GM18868 (cell line): Measurements from ENCODE around the gene MRPL36.

Experiments used
- ATAC-seq: cut with Tn5 transposase; IDR thresholded peaks from one replicate; pipeline ENCODE4 v1.9.1; 2021; ENCODE audit warnings: mild to moderate bottlenecking, moderate library complexity; ENCODE audit not compliant: unreplicated experiment

MRPL36 gene

DNA sequence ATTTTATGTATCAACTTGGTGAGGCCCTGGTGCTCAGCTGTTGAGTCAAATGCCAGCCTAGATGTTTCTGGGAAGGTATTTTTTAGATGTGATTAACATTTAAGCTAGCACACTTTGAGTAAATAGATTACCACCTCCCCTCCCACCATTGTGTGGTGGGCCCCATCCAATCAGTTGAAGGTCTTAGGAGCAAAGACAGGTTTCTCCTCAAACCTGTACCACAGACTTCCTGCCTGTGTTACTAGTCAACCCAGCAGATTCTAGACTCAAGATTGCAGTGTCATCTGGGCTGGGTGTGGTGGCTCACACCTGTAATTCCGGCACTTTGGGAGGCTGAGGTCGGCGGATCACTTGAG lies 33.8 kb downstream of the MRPL36 start:
- ATAC-seq: no peak

DNA sequence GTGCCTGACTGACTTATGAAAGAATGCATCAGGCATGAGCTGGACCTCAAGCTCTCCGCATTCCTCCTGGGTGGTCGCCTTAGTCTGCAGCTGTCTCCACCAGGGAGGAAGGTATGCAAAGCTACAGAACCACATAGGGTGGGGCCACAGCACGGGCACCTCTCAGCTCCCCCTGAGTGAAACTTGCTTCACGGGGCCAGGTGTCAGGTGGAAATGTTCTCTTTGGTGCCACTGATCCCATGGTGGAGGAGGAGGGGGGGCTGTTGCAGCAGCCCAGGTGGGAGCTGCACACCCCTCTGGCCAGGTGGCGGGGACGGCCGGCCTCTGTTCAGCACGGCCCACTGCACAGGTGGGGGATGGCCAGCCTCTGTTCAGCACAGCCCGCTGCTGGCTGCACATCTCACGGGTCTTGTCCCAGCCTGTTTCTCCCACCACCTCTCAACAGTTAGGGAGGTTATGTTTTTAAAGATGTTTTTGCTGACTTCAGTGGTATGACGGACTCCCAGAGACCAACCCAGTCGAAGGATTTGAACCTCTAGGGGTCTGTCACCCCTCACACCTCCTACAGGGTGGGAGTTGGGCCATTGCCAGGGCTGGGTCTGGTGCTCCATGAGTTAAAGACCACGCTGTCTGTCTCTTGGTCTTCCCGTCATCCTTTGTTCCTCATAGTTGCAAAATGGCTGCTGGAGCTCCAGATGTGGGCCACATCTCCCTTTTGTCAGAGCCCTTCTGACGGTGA lies 34.3 kb downstream of the MRPL36 start:
- no peak for ATAC-seq

DNA sequence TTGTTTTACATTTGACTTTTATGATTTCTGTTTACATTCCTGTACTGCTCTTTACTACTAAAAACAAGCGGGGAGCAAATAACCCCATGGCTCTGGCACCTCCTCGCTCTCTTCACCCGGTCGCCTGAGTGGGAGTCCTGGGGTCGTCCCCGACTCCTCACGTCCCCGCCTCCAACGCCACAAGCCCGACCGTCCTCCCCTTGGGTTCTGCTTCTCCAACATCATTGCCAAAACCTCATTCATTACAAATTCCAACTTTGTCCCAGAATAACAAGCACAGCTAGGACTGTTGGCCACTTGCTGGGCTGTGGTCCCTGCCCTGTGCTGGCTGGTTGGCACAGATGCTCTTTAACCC lies 35.1 kb downstream of the MRPL36 start:
- ATAC-seq: no peak

DNA sequence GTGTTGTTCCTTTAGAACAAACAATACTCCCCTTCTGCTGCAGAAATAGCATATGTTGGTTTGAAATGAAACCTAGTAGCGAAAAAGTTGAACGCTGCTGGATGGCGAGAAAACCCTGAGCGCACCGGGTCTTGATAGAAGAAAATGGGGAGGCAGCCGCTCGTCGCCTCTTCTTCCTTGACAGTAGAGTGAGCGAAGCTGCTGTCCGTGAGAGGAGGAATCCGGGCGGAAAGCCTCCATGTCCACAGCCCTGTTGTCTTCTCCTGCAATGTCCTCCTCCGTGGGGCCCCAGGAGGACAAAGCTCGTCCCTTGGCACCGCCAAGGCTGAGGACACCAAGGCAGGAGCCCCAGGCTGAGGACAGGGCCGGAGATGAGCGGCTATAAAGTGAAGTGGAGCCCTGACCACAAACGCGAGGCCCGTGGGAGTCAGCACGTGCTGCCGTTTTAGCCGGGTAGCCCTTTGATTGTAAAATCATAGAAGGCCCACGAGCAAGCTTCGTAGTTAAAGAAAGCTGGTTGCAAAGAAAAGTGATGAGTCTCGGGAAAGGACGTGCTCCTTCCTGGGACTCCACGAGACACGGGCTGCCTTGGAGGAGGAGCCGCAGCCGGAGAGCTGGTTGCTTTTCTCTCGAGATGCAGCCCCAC lies 35.6 kb downstream of the MRPL36 start:
- no peak for ATAC-seq

DNA sequence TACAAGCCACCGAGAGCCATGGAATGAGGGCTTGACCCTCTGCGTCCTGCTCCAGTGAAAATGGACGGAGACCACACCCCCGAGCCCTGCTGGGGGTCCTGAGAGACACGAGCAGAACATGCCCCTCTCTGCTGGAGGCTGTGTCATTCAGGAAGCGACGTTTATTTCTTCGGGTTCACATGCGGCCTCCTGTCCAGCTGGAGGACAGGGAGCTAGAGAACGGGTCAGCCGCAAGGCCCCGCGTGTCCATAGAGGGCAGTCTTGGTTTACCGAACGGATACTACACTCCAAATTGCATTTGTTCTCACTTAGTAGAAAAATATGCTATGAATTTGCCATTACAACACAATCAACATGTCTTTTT lies 36.1 kb downstream of the MRPL36 start:
- ATAC-seq: no peak

DNA sequence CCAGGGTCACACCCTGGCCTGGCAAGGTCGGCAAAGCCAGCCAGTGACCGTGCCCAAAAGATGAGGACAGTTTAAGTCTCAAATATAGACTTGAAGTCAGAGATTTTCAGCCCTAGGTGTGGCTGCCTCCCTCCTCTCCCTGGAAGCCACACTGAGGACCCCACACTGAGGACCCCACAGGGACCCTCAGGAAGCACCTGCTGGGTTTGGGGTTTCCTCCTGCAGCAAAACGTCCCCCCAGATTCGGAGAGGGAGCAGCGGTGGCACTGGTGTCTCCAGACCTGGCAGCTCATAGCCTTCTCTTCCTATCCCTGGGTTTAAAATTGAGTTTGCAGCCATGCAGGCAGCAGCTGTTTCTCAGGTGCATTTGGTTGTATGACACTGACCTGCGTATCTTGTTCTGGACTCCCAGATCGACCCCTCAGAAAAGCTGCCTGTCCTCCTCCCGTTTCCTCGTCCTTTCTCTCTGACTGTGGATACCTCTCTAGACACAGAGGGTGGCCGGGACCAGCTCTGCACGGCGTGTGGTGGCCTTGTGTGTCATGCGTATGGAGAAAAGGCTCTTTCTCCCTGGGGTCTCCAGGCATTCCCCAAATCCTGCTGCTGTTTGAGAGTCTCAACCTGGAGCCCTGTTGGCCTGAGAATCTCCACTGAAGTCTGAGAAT lies 36.6 kb downstream of the MRPL36 start:
- ATAC-seq: no peak

DNA sequence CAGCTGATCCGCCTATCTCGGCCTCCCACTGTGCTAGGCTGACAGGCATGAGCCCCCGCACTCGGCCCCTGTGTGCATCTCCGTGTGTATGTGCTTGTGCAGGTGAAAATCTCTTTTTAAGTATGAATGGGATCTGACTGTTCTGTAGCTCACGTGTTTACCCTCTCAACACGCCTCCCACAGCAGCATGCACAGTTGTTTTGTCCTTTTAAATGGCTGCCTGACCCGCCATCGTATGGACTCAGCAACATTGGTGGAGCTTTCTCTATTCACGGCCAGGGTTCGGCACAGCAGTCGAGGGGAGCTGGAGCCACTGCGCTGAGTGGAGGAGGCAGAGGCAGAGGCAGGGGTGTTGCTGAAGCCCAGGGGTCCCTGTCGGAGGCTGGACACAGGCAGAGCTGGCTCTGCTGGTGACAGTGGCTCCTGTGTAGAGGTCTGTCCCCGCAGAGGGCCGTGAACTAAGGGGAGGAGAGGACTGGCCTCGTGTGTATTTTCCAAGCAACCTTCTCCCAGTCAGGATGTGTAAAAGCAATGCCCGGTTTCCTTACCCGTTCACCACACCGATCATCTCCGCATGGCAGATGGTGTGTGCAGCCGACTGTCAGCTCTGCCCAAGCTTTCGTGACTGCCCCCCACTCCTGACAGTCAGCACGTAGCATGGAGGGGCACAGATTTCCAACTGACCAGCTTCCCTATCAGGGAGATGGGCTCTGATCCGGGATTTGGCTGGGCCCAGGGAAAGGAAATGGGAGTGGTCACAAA lies 37.3 kb downstream of the MRPL36 start:
- no peak for ATAC-seq

DNA sequence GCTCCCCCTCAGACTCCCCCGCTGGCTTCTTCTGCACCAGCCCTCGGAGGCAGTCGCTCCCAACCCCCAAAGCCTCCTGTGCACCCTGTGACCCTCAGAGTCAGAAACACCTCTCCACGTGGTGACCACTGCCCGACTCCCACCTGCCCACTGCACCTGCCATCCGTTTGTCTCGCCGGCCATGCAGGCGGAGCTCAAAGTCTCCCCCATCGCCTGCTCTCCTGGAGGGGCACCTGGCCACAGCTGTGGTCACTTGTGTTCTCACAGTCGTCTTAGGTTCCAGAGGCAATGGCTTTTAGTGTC lies 38.2 kb downstream of the MRPL36 start:
- ATAC-seq: no peak

DNA sequence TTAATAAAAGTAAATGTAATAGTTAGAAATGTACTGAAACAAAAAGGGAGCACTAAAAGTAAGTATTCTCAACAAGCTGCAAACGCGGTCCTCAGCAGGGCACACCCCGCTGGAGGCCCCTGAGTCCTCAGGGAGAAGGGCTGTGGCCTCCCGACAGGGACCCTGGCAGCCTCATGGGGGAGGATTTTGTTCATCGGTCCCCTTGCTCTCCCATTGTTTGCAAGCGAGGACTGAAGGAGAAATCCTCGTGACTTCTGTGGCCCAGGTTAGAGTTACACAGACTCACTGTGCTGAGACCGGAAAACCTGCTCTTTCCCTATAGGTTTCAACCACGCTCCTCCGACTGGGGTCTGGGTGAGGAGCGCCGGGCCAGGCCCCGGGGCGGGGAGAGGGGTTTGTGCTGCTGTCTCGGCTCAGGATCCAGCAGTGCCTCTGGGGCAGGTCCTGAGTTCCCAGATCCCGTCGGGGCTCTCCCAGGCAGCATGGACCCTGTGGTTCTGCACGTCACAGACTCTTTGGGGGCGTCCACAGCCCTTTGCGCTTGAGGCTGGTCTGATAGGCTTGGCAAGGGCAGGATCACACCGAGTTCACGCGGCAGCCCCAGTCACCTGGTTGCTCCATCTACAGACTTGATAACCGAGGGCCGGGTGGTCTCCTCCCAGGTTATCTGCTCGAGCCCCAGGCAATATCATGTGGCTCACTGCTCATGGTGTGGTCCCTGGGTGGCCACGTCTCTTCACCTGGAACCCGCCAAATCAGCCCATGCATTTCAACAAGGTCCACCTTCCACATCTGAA lies 38.8 kb downstream of the MRPL36 start:
- no peak for ATAC-seq

DNA sequence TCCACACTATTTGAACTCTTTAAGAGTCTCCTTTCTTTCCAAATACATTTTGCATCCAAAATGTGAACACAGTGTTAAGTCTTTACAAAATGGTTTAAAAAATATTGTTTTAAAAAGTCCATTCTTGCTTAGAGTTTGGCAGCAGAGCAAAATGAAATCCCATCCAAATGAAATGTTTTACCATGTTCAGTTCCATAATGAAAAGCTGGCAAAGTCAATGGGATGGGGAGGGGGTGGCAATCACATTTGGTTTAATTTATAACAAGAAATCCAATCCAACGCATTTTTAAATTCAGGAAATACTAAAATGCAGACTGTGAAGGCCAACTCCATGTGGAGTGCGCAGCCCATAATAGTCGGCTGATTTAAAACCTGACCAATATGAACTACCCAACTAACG lies 39.4 kb downstream of the MRPL36 start:
- no peak for ATAC-seq

DNA sequence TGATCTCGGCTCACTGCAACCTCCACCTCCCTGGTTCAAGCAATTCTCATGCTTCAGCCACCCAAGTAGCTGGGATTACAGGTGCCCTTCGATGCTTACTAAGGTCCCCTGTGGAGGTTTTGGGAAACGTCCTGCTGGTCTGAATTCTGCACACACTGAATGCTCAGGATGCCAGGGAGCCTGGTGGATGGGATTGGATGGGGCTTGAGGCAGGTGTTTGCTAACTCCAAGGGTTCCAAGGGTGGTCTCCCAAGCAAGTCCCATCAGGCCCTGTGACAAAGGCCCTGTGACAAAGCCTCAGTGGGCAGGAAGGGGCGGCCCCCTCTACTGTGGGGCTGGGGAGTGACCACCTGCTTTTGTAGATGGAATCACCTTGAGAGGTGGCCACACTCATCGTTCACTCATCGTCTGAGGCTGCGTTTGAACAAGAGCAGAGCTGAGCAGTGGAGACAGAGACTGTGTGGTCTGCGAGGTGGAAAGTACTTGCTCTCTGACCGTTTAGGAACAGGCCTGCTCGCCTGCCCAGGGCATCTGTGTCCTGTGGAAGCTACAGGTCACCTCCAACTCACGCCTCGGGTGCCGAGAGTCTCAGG lies 40.2 kb downstream of the MRPL36 start:
- ATAC-seq: no peak

DNA sequence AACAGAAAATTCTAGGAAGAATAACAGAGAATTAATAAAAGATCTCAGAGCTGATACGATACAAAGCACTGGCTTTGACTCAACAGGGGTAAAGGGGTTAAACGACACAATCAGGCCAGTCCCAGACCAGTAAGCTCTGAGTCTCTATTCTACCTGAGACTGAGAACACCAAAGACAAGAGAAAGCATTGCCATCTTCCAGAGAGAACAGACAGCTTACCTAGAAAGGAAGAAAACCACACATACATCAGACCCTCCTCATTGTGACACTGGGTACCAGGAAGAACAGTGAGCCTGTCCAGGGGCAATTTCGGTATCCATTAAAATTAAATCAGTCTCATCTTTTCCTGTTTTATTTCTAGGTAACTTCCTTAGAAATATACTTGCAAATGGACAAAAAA lies 41.1 kb downstream of the MRPL36 start:
- no peak for ATAC-seq

DNA sequence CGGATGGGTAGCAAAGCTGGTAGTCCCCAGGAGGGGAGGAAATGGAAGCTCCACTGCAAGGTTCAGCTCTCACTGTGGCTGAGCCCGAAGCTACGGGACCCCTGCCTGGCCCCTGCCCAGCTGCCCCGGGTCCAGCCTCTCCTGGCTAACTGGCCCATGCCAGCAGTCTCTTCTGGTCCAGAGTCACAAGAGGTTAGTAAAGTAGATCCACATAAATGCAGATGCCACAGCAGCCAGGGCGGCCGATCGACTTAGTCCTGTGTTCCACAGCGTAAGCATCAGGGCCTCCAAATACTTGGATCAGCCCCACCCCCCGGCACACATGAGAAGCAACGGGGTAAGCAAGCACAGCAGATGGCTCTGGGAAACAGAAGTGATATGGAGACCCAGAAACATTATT lies 42.1 kb downstream of the MRPL36 start:
- ATAC-seq: no peak

DNA sequence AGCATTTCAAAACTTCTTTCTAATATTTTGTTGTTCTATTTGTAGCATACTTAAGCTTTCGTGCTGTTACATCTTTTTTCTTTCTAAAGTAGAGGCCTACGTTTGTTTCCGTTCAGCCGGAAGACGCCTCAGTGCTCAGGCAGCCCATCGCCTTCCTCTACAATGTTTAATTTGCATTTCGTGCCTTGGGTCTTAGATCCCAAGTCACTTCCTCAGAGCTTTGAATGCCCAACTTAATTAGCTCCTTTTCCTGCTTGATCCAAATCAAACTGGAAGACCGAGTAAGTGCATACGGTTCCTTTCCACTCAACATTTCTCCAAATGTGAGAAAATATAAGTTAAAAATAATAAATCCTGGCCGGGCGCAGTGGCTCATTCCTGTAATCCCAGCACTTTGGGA lies 43.2 kb downstream of the MRPL36 start:
- no peak for ATAC-seq

DNA sequence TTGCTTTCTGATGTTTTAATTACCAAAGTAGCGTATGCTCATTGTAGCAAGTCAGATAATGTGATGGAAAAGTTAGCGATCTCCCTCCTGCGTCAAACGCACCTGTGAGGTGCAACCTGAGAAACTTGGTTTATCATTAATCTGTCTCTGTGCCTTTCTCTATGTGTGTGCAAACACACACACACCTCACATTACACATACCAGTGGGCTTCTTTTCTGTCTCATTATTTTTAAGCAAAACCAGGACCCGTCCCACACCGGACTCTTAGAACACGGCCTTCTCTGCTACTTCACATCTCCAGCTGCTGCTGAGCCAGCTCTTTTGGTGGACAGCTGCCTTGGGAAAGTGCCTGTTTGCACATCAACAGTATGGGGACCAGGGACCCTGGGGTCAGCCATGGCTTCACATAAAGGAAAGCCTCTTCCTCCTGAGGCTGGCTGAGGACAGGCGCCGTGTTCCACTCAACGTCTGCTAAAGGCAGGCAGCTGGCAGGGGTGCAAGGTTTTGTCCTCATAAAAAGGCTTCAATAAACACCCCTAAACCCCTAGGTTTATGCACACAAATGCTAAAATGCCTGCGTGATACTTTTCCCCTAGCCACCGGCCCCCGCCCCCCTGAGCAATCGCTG lies 44.2 kb downstream of the MRPL36 start:
- no peak for ATAC-seq

DNA sequence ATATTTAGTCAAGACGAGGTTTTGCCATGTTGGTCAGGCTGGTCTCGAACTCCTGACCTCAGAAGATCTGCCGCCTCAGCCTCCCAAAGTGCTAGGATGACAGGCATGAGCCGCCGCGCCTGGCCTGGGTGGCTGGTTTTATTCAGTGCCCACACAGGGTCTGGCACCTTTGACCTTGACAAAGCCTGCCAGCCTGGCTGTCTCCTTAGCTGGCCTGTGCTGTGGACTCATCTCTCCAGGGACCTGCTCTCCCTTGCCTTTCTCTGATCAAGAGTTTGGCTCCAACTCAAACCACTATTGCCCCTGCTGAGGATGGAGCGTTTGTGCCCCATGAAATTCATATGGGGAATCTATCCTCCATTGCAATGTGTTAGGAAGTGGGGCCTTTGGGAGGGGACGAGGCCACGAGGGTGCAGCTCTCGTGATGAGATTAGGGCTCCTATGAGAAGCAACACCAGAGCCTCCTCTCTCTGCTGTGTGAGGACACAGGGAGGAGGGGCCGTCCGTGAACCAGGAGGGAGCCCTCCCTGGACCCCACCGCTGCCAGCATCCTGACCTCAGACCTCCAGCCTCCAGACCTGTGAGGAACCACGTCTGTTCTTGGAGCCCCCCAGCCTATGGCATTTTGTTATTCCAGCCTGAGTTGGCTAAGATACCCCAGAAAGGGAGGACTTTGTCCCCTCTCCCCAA lies 45.0 kb downstream of the MRPL36 start:
- no peak for ATAC-seq

DNA sequence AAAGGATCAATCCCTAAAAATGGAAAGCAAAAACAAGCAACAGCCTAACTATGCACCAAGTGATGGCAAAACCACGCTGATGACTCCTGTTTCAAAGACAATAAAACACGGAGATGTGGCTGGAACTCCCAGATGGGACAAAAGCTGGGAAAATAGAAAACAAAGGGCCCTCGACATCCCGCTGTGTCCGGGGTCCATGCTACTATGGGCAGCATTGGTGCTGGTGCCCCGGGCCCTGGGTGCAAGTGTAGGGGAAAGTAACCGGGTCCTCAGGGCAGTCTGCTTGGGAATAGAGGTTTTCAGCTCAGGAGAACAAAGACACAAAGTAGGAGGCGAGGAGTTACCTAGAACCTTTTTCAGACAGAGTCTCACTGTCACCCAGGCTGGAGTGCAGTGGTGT lies 46.1 kb downstream of the MRPL36 start:
- ATAC-seq: no peak

DNA sequence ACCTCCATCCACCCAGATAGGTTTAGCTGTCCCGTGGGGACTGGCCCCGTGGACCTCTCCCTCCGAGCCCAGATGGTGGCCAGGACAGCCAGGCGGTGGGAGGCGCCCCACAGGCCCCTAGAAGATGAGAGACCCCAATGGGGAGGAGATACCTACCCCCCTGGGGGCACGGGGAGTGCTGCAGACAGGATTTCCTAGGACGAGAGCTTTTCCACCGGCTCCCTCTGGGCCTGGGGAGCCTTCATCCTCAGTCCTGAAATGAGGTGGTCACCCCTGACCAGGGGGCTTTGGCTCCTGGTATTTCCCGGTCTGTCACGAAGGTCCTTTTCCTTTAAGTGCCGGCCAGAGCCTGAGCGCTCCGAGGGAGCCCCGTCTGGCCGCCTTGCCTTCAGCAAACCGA lies 46.8 kb downstream of the MRPL36 start:
- no peak for ATAC-seq

DNA sequence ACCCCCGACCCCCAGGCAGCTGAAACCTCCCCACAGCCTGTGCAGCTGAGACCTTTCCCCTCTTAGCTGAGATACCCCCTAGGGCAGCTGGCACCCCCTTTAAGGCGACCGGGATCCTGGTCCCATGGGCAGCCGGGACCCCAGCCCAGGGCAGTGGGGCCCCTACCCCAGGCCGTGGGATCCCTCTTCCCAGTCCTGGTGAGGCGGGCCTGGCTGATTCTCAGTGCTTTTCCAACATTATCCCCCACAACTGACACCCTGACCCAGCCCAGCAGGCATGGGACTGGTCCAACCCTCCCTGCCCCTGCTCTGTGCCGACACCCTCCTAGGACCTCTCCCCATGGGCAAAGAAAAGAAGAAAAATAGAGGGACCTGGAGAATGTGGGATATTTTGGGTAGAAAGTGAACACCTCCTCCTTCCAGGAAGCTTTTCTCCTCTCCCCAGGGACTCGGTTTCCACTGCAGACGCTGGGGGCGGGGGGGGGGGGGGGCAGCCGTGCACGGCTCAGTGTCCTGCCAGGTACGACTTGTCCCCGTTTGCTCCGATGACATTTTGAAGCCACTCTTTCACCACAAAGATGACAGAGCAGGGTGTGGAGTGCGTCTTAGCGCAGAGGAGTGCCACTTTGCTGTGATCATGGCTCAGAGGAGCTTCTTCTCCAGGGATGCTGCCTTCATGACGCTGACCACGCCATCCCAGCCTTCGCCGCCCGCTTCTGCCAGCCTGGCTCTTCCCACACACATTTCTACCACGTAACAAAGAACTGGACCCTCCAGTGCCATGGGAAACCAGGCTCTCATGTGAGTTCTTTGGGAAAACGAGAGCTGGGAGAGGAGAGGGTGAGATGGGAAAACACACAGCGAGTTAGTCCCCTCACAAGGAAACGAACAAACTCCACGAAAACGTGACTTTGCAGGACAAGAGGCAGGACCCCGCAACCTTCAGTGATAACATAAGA lies 47.5 kb downstream of the MRPL36 start:
- no peak for ATAC-seq
